GM18520 (cell line): ENCODE measurements around the gene KEL.

ENCODE experiments used
- ATAC-seq: cut with Tn5 transposase; IDR thresholded peaks from one replicate; pipeline ENCODE4 v1.9.1; 2021; ENCODE audit not compliant: unreplicated experiment

The KEL gene

GRCh38 chr7:142901426-142902259 is 60.5 kb downstream of the KEL start:
- ATAC-seq = no peak

DNA sequence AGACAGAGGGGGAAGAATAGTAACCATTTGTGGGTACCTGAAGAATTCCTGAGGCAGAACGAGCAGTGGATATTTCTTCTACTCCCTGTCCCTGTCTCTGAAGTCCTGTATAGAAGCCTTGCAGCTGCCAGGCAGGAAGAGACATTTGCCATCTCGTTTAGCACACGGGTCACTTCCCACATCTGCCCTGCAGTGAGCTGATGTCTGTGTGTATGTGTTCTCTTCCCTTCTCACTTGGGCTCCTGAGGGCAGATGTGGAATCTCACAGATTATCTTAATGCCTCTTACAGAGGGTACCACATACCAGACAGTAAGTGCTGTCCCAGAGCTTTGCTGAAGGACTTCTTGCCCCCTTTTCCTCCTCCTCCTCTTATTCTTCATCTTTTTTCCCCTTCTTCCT is 62.5 kb downstream of the KEL start:
- no peak for ATAC-seq

DNA sequence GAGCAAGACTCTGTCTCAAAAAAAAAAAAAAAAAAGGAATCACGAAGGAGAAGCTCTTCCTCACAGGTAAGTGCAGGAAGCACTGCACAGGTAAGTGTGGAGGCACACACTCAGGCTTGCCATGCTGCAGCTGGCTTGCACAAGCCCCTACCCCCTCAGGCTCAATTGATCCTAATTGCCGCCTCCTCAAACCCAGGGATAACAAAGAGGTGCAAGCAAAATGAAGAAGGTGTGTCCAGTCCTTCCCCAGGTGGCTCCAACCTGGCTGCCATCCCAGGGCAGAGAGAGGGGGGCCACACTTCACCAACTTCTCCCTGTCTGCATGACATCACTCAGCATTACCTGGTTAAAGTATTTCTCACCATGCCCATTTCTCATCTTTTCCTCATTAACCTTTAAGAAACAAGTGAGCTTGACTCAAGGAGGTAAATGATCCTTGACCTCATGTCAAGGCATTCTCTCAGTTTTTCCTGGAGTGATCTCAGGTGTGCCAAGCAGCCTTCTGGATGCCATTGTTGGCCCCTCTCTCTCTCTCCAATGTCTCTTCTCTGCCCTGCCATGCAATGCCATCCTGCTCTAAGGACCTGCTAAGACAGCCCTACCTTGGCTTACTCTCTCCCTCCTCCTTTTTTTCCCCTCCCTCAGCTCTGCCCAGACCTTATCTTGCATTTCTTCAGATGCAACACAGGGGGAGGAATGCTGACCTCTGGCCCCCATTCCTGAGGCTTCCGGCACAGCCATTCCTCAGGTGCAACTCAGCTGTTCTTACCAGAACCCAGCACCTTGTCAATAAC is 63.6 kb downstream of the KEL start:
- no peak for ATAC-seq

GRCh38 chr7:142897691-142898090 is 64.5 kb downstream of the KEL start:
- no peak for ATAC-seq

GRCh38 chr7:142896741-142897379 is 65.3 kb downstream of the KEL start:
- ATAC-seq = no peak

DNA sequence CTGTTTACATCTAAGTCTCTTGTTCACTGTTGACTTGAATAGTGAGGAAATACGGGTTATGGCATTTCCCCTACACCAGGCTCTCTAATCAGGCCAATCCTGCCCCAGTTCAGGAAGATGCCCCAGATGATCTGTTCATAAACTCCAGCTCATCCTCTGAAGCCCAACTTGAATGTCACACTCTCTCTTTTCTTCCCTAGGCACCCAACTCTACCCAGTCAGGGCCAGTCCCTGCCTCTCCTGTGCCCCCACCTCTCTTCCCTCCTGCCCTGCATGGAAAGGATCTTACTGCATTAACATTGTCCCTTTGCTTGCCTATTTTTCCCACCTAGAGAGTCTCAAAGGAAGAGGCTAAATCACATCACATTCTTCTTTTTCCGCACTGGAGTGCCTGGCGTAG is 66.0 kb downstream of the KEL start:
- no peak for ATAC-seq

DNA sequence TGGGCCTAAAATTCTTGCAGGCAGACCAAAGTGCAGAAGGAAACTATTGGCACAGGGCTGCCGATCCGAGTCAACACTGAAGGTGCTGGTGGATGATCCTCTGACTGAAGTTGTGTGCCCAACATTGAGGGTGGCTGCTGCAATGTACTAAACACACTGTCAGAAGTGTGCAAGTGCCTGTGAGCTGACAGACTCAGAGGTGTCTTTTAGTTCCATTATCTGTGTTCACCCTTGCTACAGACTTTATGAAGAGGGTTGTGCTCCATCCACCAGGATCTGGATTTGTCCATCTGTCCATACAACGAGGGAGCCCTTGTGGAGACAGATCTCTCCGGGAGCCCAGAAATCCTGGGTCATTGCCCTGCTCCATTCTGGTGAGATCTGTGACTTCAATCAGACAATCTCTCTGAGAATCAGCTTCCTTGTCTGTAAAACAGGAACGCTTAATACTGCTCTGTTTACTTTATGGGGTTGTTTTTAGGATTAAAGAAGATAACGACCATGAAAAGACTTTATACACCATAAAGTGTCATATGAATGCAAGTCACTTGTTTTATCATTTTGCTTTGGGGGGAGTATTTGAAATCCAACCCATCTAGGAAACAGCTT is 67.1 kb downstream of the KEL start:
- no peak for ATAC-seq

- no peak for ATAC-seq
These were observed 67.8 kb downstream of the KEL start for GRCh38 chr7:142894112-142894984.

GRCh38 chr7:142892951-142893350 is 69.2 kb downstream of the KEL start:
- no peak for ATAC-seq

DNA sequence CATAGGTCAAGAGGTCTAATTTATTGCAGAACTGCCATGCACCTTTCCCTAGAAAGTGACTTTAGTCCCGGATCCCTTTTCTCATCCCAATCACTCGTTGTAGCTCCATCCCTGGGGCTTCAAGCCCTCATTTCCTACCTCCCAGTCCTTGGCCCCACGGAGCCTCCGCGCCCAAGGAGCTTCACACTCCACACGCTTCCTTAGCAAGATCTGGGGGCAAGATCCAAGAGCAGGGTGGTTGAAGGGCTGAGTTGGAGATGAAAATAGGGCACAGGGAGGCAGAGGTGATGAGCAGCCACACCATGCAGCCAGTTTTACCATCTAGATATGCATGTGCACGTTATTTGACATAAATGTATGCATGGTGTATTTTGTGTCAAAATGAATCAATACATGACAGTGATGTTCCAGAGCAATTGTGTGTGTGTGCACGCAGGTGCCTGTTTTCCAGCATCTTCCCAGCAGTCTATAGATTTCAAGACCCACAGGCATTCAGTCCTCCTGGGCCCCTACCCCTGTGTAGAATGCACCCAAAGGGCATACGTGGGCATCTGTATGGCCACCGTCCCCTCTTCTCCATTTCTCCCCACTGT is 70.6 kb downstream of the KEL start:
- ATAC-seq = no peak
